RCC 7860 (cell line): Measurements from ENCODE around the gene PADI1.

Source experiments
- DNase-seq: peaks from one replicate; pipeline ENCODE4 v3.0.0-alpha.2; 2015; ENCODE audit warnings: low spot score
- FAIRE-seq: peaks from 2 replicates; lab custom pipeline; 2012; peaks lifted over from hg19 to GRCh38; lab: Jason Lieb, UNC

Gene PADI1, protein sequence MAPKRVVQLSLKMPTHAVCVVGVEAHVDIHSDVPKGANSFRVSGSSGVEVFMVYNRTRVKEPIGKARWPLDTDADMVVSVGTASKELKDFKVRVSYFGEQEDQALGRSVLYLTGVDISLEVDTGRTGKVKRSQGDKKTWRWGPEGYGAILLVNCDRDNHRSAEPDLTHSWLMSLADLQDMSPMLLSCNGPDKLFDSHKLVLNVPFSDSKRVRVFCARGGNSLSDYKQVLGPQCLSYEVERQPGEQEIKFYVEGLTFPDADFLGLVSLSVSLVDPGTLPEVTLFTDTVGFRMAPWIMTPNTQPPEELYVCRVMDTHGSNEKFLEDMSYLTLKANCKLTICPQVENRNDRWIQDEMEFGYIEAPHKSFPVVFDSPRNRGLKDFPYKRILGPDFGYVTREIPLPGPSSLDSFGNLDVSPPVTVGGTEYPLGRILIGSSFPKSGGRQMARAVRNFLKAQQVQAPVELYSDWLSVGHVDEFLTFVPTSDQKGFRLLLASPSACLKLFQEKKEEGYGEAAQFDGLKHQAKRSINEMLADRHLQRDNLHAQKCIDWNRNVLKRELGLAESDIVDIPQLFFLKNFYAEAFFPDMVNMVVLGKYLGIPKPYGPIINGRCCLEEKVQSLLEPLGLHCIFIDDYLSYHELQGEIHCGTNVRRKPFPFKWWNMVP

DNA sequence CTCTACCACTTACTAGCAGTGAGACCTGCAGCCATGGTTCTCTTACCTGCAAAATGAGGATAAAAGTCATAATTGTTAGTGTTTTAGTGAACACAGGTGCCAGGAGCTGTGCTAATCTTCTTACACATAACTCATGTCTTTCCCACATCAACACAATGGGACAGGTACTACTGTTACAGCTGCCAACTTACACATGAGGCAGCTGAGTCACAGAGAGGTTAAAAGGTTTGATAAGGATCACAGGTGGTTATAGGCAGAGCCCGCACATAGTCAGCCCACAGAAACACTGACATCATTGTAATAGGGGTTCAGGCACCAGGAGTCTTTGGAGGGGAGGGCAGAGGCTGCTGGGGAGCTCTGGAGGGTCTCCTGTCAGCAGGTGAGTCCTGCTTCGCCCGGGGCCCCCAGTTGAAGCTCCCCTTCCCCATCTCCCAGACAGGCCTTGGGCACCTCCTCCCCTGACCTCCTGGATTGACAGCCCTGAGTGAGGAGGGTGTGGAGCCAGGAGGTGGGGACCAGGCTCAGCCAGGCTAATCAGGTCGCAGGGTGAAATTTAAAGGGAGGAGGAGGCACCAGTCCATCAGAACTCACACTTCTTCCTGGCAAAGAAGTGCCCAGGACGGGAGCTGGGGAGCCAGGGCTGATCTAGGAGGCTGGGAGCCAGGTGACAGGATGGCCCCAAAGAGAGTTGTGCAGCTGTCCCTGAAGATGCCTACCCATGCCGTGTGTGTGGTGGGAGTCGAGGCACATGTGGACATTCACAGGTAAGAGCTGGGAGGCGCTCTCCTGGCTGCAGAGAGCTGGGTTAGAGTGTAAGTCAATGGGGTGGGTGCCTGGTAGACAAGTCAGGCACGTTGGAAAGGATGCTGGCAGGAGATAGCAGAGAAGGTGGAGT is at the start of gene PADI1:
PADI1 (plus strand) TSS at position 583 of the 895 bp plus-strand sequence; CDS start at position 673, 90 bp downstream.
- FAIRE-seq (no peak), DNase-seq (no peak)

DNA sequence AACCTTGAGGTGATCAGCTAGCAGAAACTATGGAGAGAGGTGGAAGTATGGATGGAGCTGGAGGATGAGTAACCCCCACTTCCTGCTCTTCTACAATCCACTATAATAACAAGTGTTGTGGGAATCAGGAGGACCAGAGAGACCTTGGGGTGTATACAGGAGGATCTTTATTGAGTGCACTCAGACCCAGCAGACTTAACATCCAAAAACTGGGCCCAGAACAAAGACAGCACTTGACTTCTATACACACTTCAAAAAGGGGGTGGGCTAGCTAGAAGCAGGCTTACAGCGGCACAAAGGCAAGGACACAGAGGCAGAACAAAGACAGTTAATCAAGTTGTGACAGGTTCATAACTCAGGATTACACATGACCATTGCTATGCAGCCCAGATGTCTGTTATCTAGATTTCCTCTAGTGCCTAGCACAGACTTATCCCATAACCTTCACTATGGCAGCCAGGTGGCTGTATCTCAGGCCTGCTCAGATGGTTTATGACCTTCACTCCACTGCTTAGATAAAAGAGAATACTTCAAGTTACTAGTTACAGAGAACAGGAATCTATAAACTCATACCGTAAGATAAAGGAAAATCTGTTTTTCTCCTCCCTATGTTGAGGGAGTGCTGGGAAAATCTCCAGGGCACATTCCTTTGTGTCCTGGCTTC is 49.5 kb upstream of the PADI1 start:
- FAIRE-seq = no peak

DNA sequence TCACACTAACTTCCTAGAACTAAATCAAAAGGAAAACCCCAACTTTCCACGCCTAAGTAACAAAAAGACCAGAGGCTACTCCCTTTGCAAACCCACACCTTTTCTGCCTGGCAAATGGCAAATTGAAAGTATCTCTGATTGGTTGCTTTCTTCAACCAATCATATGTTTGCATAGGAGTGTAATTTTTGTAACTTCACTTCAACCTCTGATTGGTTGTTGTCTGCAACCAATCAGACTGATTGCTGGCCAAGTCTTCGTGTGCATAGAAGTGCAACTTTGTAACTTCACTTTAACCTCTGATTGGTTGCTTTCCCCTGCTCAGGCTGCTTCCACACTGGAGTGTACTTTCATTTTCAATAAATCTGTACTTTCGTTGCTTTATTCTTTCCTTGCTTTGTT is 48.8 kb upstream of the PADI1 start:
- FAIRE-seq (no peak), DNase-seq (no peak)

More for the DNA sequence above, 49.5 kb upstream of the PADI1 start:
- no peak for DNase-seq

DNA sequence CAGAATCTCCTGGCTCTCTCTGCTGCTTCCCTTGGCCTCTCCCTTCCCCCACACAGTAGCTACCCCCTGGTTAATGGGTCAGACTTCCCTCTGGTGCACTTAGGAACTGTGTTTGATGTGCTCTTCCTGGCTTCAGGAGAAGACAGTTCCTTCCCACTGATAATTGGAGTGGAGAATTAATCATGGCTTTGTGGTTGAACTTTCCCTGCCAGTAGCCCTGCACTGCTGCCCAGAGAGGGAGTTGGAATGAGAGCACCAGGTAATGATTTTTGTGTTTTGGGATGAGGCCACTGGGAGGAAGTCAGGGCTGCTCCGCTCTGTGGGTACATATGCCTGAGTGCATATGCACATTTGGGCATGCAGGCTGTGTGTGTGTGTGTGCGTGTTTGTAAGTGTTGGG is 46.0 kb upstream of the PADI1 start:
- peak; percentile 61 for FAIRE-seq
- DNase-seq = peak; percentile 19

DNA sequence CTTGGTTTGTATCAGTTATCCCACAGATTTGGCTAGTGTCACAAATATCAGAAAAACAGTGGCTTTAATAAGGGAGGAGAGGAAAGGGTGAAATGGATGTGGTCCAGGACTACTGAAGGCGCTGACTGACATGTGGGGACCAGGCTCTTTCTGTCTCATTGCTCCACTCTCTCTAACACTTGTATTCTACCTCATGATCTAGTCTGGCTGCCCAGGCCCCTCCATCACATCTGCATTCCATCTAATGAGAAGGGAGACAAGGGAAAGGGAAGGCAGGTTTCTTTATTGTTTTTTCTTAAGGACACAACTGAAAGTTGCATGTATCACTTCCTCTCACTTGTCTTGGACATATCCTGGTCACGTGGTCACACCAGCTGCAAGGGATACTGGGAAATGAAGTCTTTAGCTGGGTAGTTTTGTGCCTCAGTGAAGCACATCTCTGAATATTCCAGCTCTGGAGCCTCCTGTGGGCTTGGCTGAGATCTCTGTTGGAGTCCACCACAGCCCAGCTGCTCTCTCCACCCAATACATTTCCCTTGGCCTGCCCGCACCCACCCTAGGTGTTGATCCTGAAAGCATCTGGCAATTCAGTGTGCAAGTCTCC is 43.7 kb upstream of the PADI1 start:
- DNase-seq (peak; percentile 7), FAIRE-seq (no peak)

DNA sequence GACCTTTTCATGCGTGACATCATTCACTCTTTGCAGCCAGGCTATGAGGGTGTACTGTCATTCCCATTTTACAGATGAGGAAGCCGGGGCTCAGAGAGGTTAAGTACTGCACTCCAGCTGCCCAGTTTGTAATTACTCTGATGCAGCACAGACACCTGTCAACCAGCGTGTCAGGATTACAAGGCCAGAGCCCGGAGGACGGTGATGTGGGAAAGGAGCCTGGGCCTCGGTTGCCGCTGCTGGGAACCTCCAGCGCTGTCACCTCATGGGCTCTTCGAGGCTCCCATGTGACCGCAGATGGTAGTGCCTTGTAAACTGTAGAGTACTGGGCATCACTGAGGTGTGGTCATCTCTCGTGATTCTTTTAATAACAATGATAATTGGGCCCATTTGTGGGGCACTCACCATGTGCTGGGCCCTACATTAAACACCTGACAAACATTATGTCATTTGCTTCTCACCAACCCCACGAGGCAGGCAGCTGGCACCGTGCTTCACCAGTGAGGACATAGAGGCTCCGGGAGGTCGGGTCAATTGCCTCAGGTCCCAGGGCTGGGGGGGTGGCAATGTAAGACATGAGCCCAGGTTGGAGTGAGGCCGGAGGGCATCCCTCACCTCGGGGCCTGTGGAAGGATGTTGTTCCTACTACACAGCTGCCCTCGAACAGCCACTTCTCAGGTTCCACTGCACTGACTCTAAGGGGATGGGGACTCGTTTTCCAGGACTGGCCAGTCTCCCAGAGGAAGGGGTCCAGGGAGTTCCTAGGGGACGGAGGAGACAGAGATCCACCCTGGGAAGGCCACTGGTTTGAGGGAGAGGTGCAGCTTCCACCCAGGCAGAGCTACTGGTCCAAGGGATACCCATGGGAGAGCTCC is 42.8 kb upstream of the PADI1 start:
- no peak for DNase-seq
- no peak for FAIRE-seq

DNA sequence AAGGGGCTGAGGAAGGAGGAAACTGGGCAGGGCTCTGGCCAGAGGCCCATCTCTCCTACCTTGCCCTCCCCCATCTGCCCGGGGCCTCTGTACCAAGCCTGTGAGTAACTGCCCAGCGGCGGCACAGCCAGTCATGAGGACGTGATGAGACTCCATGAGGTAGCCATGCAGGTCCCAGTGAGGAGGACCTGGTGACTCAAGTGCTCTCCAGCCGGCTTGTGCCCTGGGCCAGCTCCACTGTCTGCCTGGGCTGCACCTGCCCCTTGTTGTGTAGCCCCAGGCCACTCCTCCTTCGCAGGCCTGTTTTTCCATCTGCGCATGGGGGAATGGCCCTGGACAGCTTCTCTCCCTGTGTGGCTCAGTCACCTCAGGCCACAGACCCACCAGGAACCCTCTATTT is 42.0 kb upstream of the PADI1 start:
- peak; percentile 87 for FAIRE-seq
- peak; percentile 93 for DNase-seq

DNA sequence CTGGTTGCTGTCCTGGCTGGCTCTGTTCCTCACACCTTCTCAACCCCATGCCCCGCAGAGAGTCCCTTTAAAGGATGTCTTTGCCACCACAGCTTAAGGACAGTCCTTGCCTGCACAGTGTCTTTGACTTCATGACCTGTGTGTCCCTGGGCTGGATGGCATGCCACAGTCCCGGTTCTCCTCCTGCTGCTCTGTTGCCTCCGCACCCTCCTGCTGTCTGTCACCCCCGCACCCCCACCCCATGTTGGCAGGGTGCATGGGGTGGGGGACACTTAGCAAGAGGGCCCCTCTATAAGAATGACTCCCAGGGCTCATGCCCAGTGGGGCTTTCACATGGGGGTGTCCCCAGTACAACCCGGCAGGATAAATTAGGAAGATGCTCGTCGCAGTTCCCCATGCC is 41.6 kb upstream of the PADI1 start:
- DNase-seq (no peak), FAIRE-seq (no peak)

DNA sequence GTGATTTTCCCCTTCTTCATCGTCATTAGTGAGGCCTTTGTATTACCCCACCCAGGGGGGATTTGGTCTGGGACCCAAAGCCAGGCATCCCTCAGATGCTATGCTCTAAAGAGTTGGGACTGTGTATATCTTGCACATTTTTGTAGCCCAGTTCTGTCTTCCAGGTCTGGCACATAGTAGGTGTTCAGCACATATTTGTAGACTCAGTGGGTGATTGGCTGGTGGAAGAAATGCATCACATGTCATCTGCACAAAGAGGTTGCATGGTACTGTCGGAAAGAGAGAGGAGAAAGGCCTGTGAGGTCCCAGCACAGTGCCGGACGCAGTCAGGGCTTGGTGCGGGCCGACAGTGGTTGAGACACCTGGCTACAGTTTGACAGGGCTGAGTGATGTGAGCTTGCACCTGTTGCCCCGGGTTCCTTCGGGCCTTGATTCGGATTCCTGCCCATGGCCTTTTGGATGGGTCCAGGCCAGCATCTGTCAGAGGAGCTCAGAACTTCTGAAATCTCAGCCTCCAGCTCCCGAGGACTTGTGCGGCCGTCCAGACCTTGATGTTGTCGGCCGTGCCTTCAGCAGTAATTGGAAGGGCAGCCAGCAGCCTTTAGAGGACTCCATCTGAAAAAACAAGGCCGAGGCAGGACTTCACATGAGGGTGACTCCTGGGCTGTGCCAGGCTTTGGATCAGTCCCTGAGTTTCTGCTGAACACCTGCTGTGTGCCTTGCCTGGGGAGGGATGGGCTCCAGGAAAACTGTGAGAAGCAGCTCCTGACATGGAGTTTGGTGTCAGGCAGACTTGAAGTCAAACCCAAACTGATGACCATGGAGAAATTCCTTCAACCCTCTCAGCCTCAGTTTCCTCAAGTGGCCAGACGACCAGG is 40.9 kb upstream of the PADI1 start:
- DNase-seq = no peak
- no peak for FAIRE-seq

DNA sequence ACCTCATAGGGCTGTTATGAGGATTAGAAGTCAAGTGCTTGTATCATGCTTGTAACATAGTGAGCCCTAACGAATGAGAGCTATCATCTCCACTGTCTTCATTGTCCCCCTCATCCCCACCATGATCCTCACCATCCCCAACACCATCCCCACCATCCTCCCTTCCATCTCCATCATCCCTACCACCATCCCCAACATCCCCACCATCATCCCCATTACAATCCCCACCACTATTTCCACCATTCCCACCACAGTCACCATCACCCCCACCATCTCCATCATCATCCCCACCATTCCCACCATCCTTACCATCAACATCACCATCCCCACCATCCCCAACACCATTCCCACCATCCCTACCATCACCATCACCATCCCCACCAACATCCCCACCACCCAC is 39.1 kb upstream of the PADI1 start:
- FAIRE-seq (no peak), DNase-seq (no peak)

DNA sequence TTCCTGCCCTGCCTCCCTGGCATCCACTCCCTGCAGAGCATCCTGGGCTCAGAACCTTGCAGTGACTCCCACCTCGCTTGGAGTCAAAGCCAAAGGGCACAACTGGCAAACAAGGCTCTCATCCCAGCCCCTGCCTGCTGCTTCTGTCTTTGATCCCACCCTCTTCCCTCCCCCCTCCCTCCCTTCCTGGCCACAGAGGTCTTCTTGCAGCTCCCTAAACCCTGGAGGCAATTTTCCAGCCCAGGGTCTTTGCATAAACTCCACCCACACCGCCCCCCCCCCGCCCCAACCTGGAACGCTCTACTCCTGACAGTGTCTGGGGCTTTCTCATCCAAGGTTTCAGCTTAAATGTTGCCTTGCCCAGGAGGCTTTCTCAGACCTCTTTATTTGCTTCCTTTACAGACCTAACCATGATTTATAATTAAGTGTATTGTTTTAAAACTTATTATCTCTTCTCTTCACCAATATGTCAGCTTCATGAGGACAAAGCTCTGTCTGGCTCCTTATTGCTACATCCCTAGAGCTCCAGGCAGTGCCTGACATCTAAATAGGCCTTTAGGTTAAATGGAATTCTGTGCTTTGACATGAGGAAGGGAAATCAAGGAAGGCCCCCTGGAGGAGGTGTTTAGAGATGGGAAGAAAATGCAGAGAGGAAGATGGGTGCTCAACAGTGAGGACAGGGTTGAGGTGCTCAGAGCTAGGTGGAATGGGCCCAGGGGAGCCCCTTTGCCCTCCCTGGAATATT is 37.7 kb upstream of the PADI1 start:
- FAIRE-seq (no peak), DNase-seq (no peak)

DNA sequence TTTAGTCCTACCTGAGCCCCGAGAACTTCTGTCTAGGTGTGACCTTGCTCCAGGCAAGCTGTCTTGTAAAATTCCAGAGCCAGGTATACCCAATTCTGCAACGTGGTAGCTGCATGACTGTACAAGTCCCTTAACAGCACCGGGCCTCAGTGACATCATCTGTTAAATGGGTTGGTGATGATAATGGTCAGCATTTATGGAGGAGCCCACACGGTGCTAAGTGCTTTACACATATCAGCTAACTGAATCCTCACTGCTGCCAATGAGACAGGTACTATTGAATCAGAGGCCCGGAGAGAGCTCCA is 37.2 kb upstream of the PADI1 start:
- no peak for FAIRE-seq
- no peak for DNase-seq

DNA sequence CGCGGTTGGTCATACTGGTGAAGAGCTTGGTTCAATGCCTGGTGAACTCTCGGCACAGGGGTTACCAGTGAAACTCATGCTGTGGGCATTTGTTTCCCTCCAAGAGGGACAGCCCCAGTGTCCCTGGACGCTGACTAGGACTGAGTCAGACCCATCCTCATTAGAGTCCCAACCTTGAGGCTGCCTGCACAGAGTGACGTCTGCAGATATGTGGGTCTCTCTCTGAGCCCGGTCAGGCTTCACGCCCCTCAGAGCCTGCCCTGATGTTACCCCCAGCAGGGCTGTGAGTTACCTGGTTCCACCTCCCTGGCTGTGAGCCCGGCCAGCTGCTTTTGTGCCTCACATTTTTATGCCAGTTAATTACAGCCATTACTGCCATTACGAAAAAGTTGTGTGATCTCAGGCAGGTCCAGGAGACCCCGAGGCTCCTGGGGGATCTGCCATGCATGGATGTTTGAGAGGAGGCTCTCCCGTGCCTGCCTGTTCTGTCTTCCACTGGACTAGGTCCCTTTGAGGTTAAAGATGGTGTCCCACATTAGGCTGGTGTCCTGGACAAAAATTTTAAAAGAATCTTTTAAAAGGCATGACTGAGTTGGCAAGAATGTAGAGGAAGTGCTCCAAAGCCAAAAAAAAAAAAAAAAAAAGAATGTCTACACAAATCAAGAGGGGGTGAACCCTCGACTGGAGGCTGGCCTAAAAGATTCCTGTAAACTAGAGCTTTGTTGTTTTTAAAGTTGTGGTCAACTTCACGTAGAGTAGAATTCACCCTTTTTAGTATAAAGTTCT is 36.6 kb upstream of the PADI1 start:
- peak; percentile 99 for FAIRE-seq
- peak; percentile 100 for DNase-seq

DNA sequence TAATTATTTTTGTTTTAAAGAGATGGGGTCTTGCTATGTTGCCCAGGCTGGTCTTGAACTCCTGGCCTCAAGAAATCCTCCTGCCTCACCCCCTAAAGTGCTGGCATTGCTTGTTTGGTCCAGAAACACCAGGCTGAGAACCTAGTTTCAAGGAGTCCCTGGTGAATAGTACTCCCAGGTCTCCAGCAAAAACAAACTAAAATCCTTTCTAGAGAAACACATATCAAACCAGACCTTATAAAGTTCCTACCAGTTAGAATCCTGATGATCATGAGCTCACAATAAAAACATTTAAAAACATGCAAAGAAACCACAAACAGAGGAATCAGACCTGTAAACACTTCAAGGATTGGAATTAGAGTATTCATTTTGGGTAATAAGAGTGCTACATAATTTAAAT is 34.4 kb upstream of the PADI1 start:
- no peak for DNase-seq
- no peak for FAIRE-seq

DNA sequence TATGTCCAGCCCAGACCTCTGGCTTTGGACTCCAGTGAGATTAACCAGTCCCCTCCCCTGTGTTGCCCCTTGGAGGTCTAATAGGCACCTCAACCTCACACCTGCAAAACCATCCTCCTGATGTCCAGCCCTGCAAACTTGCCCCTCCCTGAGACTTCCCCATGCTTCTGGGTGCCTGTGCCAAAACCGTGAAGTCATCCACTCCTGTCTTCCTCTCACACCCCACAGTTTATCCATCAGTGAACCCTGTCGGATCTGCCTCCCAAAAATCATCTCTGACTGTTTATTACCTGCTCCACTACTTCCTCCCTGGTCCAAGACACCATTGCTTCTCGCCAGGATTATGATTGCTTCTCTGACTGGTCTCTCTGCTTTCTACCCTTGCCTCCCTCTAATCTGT is 31.7 kb upstream of the PADI1 start:
- FAIRE-seq (no peak), DNase-seq (no peak)

DNA sequence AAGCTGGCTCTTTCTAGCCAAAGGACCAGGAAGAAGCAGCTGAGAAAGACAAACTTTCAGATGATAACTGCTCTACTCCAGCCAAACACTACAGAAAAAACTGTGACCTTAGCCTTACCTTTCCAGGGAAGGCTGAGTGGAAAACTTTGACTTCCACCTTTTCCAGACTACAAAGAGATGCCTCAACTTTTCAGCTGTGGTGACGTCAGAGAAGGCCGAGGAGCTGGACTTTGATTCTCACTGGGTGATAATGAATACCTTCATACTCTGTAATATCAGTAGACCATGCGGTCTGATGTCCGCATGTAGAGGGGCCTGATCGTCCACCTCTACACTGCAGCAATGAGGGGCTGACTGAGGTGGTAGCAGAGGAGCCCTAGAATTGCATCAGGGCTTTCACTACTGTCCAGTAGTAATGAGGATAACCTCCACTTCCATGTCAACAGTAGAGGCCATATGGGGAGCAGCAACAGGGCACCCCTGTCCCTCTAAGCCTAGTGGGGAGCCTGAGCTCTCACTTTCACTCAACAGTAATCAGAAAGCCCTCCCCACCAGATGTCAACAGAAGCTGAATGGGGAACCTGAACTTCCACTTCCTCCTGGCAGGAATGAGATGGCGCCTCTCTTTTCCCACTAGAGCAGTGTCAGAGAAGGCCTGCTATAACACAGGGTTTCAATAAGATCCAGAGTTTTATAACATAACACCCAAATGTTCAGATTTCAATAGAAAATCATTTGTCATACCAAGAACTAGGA is 28.4 kb upstream of the PADI1 start:
- no peak for DNase-seq
- no peak for FAIRE-seq

DNA sequence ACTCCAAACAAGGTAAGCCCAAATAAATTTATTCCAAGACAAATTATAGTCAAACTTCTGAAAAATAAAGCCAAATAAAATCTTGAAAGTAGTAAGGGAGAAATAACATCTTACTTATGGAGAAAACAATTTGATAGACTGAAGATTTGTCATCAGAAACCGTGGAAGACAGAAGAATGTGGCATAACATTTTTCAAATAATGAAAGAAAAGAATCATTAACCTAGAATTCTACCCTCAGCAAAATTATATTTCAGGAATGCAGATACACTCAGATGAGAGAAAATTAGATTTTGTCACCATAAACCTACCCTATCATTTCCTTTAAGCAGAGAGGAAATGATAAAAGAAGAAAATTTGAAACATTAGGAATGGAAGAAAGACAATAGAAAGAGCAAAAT is 27.3 kb upstream of the PADI1 start:
- FAIRE-seq (peak; percentile 92), DNase-seq (peak; percentile 53)
